GM21367 (cell line): ENCODE data around the gene RNF220.

Source experiments
- ATAC-seq: cut with Tn5 transposase; IDR thresholded peaks from one replicate; pipeline ENCODE4 v1.9.1; 2021; ENCODE audit not compliant: unreplicated experiment

RNF220 gene

DNA sequence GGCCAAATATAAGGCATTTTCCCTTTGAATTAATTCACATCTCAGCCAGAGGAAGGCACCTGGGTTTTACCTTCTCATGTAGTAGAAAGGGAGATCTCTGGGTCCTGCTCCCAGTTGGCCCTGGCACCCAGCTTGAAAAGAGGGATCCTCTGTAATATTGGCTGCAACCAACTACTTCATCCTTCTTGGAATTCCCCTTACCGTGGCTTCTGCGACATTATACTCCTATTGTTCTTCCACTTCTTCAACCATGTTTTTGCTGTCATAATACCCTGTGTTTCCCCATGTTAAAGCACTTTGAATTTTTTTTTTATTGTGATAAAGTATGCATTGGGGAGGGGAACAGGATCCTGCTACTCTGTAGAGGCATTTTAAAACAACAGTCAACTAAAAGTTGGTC, 26.8 kb downstream of the RNF220 start:
- ATAC-seq = no peak

DNA sequence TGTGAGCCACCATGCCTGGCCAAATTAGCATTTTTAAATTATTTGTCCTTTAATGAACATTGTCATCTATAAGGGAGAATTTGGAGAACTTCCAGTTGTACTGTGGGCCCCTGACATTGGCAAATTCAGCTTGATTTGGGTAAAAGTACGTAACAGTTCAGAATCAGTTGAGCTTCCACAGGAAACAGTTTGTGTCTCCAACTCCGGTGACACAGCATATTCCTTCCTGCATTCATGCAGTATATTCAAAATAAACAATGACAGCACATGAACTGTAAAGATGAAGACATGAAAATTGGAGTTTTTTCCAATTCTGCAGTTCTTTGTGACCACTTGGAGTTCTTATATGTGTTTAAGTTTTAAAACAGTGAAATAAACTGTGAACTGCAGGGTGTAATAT, 28.2 kb downstream of the RNF220 start:
- no peak for ATAC-seq

DNA sequence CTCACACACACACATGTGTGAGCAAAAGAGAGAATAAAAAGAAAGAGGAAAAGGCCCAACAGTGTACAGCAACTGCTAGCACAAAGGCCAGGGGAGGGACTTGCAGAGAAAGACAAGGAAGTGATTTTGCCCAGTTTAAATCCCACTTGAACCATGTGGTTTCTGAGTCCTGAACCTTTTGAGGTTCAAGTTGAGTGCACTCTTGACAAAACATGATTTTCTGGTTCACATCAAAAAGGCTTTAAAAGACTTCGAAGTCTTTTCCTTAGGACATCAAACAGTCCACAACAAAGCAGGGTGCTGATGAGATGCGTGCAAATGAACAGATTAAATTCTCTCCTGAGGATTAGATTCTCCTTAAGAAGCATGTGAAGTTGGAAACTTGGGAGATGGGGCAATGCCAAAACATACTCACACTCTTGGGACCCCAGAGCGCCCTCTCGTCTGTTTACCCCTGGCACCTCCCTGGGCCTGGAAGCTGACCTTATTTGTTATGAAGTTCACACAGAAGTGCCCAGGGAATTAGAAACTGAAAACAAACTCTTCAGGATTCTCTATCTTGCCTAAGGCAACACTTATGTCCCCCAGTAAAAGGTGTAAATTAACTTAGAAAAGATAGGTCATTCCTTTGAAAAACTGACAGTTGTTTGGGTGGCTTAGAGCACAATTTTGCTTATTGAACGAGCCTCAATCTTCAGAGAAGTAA, 31.5 kb downstream of the RNF220 start:
- no peak for ATAC-seq

DNA sequence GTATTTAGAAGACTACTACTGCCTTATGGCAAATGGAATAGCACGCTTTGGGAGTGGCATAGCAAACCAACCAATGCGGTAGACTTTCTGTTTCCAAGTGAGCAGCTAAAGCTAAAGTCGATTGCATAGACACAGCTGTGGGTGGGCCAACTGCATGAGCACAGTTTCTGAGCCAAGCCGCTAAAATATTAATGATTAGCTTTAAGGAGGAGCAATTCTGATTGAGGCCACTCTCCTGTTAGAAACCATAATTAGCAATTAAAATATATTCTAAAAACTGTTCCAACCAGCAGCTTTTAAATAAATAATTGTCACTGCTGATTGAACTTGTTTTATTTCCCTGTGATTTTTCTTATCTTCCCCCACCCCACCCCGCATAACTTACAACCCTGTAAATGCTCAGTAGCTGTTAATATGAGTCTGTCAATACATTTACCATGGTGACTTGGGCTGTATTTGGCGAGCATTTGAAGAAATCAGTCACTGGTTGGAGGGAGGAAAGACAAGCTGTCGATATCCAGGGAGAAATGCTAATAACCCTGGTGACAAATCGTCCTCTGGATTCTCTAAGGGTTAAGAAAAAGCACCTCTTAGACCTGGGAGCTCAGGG, 32.2 kb downstream of the RNF220 start:
- no peak for ATAC-seq

DNA sequence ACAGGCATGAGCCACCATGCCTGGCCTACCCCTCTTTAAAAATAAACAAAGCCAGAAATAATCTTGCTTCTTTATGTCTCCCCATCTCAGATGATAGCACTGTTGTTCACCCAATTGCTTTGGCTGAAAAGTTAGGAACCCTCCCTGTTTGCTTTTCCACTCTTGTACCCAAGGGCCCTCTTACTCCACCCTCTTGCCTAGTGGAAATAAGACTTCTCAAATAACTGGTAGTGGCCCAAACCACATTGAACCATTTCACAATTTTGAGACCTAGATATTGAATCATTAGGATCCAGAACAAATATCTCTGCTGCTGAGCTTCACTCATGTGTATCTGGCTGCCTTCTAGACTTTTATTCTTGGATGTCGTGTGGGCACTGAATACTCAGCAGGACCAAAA, 37.7 kb downstream of the RNF220 start:
- ATAC-seq = no peak

DNA sequence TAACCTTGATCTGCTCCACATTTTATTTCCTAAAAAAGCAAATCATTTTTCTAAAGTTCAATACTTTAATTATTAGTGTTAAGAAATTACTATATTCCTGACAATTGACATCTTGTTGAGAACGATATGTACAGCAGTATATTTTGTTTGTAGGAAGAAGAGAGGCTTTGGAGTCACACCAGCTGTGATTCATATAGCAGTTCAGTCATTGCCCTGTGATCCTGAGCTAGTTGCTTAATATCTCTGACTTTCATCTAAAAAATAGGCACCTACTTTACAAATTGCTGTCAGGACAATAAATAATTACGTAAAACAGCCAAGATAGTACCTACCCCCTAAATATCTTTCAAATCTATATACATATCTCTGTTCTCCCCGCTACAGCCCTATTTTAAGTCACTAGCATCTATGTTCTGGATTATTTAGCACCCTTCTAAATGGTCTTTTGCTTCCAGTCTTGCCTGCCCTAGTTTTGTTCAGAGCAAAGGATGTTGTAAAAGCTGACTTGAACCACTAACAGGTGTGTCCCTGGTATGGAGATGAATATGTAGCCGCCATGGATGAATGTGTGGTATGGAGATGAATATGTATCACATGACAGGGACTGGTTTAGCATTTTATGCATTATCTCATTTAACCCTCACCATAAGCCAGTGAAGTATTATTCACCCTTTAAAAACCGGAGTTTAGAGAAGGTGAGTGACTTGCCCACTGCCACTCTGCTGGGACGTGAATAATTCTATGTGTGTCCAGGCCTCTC, 42.2 kb downstream of the RNF220 start:
- ATAC-seq = no peak

DNA sequence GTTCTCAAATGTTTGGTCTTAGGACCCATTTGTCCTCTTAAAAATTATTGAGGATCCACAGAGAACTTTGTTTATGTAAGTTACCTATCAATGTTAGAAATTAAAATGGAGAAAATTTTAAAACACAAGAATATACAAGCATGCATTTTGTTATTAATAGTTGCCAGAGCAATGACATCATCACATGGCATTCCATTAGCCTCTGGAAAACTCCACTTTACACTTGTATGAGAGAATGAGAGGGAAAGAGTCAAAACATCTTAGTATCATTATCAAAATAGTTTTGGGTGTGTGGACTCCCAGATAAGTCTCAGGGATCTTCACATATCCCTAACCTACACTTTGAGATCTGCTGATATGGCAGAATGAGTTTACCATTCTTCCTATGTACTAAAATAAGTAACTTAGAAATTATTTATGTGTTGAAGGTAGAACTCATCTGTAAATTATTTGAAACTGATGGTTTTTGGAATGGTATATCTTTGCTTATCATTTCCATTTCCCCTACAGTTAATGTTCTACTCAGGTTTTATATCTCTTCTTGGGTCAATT, 48.8 kb downstream of the RNF220 start:
- no peak for ATAC-seq

DNA sequence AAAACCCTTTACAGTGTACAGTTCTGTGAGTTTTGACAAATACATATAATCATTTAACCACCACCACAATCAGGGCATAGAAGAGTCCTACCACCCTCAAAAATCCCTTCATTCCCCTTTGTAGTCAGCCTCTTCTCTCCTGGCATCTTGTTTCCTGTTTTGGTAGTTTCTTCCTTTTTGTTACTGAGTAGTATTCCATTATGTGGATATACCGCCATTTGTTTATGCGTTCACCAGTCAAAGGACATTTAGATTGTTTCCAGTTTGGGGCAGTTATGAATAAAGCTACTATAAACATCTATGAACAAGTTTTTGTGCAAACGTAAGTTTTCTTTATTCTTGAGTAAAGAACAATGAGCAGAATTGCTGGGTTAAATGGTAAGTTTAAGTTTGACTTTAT, 49.6 kb downstream of the RNF220 start:
- no peak for ATAC-seq

DNA sequence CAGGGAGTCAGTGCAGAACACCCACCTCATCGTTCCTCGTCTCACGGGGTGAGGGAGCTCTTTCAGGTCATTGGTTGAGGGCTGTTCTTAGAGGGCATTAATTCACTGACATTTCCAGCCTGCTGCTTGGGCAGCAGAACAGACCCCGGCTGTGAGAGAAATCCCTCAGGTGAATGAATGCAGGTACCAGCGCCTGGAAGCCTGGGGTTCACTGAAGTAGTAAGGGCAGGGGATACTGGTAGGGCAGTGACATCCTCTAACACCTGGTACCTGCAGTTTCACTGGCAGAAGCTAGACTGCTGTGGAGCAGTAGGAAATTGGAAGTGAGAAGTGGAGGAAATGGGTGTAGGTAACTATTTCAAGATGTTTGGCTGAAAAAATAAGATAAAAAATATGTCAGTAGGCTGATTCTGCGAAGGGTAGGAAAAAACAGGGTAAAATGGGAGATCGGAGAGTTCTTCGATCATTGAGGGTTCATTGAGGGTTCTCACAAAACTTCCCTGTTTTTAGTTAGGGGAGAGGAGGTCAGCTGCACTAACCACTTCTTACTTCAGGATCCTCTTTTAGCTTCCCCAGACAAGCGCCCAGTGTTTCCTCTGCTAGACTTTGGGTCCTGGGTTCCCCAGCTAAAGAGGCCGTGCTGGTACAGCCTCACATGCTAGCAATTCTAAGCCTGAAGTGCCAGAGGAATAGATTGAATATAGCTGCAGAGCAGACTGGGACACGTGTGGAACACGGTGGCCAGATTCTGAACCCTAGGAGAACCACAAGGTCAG, 55.2 kb downstream of the RNF220 start:
- no peak for ATAC-seq

DNA sequence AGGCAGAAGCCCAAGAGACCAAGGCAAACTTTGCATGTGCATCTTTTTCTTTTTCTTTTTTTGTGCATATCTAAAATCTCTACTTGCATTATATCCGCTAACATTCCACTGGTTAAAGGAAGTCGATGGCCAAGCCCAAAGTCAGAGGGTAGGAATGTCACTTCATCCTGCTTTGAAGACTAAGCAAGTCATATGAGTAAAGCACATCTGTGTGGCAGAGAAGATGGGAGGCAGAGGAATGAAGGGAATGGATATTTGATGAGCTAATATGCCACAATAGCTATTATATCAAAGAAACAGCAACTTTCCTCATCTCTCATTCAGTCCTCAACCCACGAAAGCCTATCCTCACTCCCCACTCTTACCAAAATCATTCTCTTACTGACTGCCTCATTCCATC, 59.3 kb downstream of the RNF220 start:
- ATAC-seq = no peak

DNA sequence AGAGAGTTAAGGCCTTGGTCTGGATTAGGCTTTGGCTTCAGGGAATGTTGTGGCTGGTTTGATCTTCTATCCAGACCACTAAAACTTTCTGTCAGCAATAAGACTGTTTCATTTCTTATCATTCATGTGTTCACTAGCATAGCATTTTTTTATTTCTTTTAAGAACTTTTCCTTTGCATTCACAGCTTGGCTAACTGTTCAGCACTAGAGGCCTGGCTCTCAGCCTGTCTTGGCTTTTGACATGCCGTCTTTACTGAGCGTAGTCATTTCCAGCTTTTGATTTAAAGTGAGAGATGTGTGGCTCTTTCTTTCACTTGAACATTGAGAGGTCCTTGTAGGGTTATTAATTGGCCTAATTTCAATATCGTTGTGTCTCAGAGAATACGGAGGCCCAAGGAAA, 62.5 kb downstream of the RNF220 start:
- ATAC-seq = no peak

DNA sequence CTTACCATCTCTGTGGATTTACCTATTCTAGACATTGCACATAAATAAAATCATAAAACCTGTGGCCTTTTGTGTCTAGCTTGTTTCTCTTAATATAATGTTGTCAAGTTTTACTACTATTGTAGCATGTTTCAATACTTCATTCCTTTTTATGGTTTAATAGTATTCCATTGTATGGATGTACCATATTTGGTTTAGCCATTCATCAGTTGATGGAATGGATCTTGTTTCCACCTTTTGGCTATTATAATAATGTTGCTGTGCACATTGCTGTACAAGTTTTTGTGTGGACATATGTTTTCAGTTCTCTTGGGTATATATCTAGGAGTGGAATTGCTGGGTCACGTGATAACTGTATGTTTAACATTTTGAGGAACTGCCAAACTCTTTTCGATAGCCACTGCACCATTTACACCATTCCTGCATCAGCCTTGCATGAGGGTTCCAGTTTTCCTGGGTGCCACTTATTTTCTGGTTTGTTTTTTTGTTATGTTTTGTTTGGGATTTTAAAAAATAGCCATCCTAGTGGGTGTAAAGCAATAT, 66.9 kb downstream of the RNF220 start:
- ATAC-seq = no peak

DNA sequence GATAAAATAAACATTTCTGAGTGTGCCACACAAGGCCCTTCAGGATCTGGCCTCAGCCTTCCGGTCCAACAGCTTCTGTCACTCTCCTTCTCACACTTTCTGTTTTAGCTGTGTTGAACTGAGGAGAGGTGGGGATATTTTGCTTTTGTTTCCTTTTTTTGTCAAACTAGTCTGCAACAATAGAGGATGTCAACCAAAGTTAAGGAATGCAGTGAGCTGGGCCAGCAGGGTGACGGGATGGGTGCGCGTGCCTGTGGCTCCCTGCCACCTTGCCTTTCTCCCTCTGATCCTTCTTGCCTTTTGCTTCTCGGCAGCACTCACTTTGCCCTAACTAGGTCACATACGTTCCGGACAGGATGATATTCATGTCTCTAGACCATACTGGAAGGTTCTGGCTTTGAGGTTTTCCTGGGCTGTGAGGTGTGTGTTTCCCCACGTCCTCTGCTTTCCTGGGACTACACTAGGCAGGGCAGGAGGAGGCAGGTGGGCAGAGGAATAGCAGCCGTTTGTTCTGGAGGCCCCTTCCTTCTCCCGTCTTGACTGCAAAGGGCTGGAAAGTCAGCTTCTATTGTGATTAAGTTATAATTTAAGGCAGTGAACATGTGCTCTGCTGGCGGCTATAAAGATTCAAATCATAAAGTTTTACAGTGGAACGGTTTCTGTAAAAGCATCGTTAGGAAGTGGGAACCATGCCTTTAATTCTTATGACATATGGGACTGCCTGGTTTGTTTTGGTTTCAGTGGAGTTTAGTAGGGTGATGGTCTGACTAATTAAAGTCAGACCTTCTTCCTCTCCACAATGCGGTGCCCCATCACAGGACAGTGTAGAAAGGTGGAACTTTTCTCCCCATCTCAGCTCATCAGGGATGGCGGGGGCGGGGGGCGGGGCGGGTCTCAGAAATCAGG, 67.8 kb downstream of the RNF220 start:
- no peak for ATAC-seq

DNA sequence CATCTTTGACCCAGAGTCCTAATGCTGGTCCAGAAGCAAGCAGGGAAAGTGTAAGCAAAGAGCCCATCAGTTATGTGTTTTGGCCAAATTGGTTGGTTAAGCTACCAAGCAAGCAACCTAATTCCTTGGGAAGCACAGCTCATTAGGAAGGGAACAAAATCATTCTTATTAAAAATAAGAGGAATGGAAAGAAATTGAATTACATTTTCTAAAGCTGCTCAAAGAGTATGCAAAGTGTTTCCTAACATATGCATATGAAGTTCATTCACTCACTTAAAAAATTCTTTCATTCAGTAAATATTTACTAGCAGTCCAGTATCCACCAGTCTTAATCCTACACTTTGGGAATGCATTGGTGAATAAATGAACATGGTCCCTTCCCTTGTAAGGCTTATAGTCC, 71.8 kb downstream of the RNF220 start:
- no peak for ATAC-seq

DNA sequence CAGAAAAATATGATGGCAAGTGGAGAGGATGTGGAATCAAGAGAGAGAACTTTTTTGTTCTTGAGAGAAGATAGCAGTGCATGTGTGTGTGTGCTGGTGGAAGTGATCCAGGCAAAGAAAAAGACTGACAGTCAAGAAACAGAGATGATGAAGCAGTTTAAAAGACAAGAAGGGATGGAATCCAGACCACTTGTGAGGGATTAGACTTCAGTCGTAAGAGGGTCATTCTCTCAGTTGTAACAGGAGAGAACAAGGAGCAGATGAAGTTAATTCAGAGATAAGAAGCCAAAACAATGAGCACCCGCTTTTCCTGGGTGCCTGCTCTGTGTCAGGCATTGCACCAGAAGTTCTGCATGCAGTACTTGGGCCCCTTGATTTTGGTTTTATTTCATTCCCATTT, 76.6 kb downstream of the RNF220 start:
- no peak for ATAC-seq

DNA sequence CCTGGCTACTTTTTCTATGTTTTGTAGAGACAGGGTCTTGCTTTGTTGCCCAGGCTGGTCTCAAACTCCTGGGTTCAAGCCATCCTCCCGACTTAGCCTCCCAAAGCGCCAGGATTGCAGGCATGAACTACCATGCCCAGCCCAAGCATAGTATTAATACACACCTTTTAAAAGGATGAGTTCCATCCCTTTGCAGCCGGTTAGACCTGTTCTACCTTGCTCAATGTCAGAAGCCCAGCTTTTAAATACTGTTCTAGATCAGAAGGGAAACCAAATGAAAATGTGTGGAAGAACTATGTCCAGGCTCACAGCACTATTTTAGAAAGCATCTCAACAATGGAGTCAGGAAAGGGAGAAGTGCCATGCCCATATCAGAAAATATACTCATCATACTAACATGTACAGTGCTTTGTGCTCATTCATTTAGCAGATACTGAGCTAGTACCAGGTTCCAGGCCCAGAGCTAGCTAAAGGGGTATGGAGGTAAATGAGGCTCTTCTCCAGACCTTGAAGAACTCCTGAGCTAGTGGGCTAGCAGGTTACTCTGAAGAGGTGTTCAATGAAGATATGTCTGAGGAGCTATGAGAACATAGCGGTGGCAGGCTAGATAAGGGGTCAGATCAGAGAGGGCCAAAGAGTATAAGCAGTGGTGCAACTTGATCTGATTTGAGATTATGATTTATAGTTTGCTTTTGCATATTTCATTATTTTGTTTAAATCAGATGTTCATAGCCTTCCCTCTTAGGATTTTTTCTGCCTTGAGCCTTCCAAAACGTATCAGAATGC, 78.2 kb downstream of the RNF220 start:
- ATAC-seq = no peak

DNA sequence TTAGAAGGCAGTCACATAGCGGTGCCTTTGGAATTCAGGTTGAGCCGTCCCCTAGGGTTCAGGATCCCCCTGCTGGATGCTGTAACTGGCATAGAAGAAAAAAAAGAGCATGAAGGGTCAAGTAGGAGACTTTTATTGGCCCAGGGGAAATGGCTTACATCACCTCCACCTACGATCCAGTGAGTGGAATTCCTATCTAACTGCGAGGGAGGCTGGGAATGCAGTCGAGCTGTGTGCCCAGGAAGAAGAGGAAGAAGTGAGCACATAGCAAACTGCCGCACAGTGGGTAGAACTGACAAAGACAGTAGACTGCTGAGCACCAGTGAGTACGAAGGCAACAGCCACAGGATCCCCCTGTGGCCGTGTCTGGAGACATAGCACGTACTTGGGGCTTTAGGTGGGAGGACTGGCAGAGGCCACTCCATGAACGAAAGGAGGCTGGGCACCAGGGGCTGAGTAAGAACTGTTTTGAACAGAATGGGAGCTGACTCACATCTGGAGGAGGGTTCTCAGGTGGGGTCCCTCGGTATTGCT, 79.2 kb downstream of the RNF220 start:
- ATAC-seq = no peak

DNA sequence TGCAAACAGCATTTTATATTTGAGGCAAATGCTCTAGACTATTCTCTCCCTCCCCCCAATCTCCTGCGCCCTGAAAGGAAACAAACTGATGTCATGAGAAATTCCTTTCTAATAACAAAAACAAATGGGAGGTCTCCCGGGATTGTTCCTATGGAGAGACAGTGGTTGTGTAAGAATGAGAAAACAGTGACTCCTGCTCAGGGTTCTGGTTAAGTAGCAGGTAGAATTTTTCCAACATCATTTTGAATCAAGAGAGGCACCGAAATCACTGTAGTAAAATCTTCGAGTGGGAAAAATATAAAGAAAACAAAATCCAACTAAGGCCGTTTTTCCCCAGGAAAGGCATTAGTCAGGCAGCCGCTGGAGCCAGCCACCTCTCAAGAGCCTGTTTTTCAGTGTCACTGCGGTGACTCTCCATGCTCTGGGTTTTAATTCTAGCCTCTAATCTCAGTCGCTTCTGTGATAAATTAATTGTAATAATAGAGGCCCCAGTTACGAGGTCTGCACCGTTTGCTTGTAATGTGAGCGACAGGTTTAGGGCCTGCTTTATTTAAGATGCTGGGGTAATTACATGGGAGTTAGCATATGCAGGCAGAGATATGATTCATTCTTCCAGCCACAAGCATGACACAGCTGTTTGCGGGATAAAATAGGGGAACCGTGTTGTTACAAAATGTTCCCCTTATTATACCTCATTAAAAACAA, 80.3 kb downstream of the RNF220 start:
- ATAC-seq = no peak
